ENCODE data around the gene NAA16. TPM values are rescaled to one million over a fixed set of nuclear protein-coding genes. Genes with fewer than 3 reads are reported as not detected.

Gene NAA16
- total and polyA plus RNA-seq, 2 of the 4 experiments (the other 2 are of a cell fraction): 6.6 to 8.8 TPM

DNA sequence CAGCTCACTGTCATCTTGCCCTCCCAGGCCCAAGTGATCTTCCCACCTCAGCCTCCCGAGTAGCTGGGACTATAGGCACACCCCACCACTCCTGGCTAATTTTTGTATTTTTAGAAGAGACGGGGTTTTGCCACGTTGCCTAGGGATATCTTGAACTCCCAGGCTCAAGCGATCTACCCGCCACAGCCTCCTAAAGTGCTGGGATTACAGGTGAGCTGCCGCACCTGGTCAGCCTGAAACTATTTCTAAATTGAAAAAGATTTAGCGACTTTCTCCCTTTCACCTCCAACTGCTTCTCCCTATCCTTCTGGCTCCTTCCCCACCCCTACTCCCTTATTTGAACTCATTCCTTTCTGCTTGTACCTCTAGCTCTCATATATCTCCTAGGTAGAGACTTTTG, 19.8 kb upstream of the NAA16 start:
- Histone ChIP-seq H2AK9ac (replicated peaks; ENCODE audit: low read depth, low read length, poor library complexity) (no peak overlapping the region), H3K27me3 (ENCODE audit: control insufficient read depth, insufficient read depth, low read length) (no peaks in the 10 kb centered on the region), H2BK120ac (ENCODE audit: low read depth, low read length) (no peak overlapping the region), H2AK5ac (ENCODE audit: low read depth, low read length) (no peak overlapping the region), H3K9me1 (ENCODE audit: insufficient read depth, low read length) (no peaks in the 10 kb centered on the region), H2BK15ac (ENCODE audit: low read depth, low read length) (no peak overlapping the region), H3K9me3 (ENCODE audit: control insufficient read depth, insufficient read depth, low read length) (0 out of 2 replicates have a peak, but pooled peaks cover 2% of the 10 kb centered on the region), H3K27ac (ENCODE audit: insufficient read depth, low read length) (no peak overlapping the region), H4K5ac (ENCODE audit: low read depth, low read length) (no peak overlapping the region), H2BK5ac (ENCODE audit: low read depth, low read length, poor library complexity, severe bottlenecking) (no peak overlapping the region), H2AFZ (replicated peaks; ENCODE audit: low read length, poor library complexity) (no peak overlapping the region), H3K4me1 (ENCODE audit: control insufficient read depth, insufficient read depth, low read length) (no peaks in the 10 kb centered on the region), H4K20me1 (ENCODE audit: insufficient read depth, low read length) (no peaks in the 10 kb centered on the region), H3K4me2 (ENCODE audit: low read depth, low read length) (no peak overlapping the region), H3K4me3 (ENCODE audit: insufficient read depth, low read depth, low read length) (no peak overlapping the region), H3K56ac (ENCODE audit: extremely low read depth, insufficient read depth, low read length) (no peak overlapping the region), H3K36me3 (ENCODE audit: control insufficient read depth, insufficient read depth, low read length) (no peaks in the 10 kb centered on the region), H4K91ac (ENCODE audit: insufficient read depth, low read depth, low read length) (no peak overlapping the region), H3K14ac (replicated peaks; ENCODE audit: low read depth, low read length) (no peak overlapping the region), H3K4ac (ENCODE audit: low read depth, low read length) (no peak overlapping the region), H3K18ac (ENCODE audit: low read depth, low read length) (no peak overlapping the region), H4K8ac (ENCODE audit: low read depth in 2 of 2, low read length in 2 of 2) (no peak overlapping the region), H3K23ac (ENCODE audit: low read depth, low read length) (no peak overlapping the region), H3K9ac (ENCODE audit: low read depth, low read length) (no peak overlapping the region), H2BK20ac (ENCODE audit: low read depth, low read length) (no peak overlapping the region), H3K79me1 (ENCODE audit: low read depth in 1 of 2, low read length in 2 of 2) (no peaks in the 10 kb centered on the region)
- intact Hi-C loops (cut with micrococcal nuclease): no loop called here
- POLR2A ChIA-PET (ENCODE audit: unreplicated experiment): no interaction called here
- WGBS, 2 experiments (ENCODE audit: extremely low coverage in 2 of 2, insufficient read length in 1 of 2): 94% methylated on average over 3 of the region's 7 CpGs; no CpG with 5 or more reads in 1 of the 2 experiments
- ATAC-seq (ENCODE audit: low read depth): no peak
- CTCF ChIA-PET: interaction anchor here (1.2 kb wide), 1 partner anchor 8 kb away, joined by 3 read pairs; no protein-coding TSS in a partner anchor
- no peak for TF ChIP-seq RFX5 (IDR thresholded peaks at IDR 0.05; ENCODE audit: low read depth, low read length)
- no peak for TF ChIP-seq CEBPB (IDR thresholded peaks at IDR 0.05; ENCODE audit: low read depth, low read length)
- TF ChIP-seq MXI1 (IDR thresholded peaks at IDR 0.05; ENCODE audit: borderline replicate concordance, low read depth, low read length): no peak
- no peak for TF ChIP-seq BHLHE40 (IDR thresholded peaks at IDR 0.05; ENCODE audit: low read depth, low read length)
- TF ChIP-seq, protein P1, sequence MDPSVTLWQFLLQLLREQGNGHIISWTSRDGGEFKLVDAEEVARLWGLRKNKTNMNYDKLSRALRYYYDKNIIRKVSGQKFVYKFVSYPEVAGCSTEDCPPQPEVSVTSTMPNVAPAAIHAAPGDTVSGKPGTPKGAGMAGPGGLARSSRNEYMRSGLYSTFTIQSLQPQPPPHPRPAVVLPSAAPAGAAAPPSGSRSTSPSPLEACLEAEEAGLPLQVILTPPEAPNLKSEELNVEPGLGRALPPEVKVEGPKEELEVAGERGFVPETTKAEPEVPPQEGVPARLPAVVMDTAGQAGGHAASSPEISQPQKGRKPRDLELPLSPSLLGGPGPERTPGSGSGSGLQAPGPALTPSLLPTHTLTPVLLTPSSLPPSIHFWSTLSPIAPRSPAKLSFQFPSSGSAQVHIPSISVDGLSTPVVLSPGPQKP (IDR thresholded peaks at IDR 0.05; ENCODE audit: borderline replicate concordance, low read depth, low read length): no peak
- no peak for TF ChIP-seq POLR2A (IDR thresholded peaks at IDR 0.05; ENCODE audit: low read depth, low read length)
- no peak for TF ChIP-seq MAFK (IDR thresholded peaks at IDR 0.05; ENCODE audit: low read depth, low read length)
- TF ChIP-seq, protein P2, sequence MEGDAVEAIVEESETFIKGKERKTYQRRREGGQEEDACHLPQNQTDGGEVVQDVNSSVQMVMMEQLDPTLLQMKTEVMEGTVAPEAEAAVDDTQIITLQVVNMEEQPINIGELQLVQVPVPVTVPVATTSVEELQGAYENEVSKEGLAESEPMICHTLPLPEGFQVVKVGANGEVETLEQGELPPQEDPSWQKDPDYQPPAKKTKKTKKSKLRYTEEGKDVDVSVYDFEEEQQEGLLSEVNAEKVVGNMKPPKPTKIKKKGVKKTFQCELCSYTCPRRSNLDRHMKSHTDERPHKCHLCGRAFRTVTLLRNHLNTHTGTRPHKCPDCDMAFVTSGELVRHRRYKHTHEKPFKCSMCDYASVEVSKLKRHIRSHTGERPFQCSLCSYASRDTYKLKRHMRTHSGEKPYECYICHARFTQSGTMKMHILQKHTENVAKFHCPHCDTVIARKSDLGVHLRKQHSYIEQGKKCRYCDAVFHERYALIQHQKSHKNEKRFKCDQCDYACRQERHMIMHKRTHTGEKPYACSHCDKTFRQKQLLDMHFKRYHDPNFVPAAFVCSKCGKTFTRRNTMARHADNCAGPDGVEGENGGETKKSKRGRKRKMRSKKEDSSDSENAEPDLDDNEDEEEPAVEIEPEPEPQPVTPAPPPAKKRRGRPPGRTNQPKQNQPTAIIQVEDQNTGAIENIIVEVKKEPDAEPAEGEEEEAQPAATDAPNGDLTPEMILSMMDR (conservative IDR thresholded peaks at IDR 0.05; ENCODE audit: low read depth, low read length): no peak
- TF ChIP-seq CHD1 (IDR thresholded peaks at IDR 0.05; ENCODE audit: low read depth, low read length): no peak
- no peak for TF ChIP-seq FOS (IDR thresholded peaks at IDR 0.05; ENCODE audit: low read depth, low read length)
- TF ChIP-seq RCOR1 (IDR thresholded peaks at IDR 0.05; ENCODE audit: insufficient replicate concordance, low read length): no peak
- dilution Hi-C loops (cut with HindIII; ENCODE audit: low sequenced_read_pairs, unreplicated experiment): no loop called here
- in situ Hi-C loops (cut with MboI; ENCODE audit: low sequenced_read_pairs): no loop called here
- no peak for DNase-seq
- no TSS peak for BruUV-seq (replicated peaks)

Data from IMR-90 (cell line).